ENCODE measurements around the gene DNAAF3.
"Not testable (repeated sequence)": the region's sequence is repeated elsewhere in the genome, so short reads cannot be mapped to it uniquely, and the experiment has no call there.

The DNAAF3 gene

DNA sequence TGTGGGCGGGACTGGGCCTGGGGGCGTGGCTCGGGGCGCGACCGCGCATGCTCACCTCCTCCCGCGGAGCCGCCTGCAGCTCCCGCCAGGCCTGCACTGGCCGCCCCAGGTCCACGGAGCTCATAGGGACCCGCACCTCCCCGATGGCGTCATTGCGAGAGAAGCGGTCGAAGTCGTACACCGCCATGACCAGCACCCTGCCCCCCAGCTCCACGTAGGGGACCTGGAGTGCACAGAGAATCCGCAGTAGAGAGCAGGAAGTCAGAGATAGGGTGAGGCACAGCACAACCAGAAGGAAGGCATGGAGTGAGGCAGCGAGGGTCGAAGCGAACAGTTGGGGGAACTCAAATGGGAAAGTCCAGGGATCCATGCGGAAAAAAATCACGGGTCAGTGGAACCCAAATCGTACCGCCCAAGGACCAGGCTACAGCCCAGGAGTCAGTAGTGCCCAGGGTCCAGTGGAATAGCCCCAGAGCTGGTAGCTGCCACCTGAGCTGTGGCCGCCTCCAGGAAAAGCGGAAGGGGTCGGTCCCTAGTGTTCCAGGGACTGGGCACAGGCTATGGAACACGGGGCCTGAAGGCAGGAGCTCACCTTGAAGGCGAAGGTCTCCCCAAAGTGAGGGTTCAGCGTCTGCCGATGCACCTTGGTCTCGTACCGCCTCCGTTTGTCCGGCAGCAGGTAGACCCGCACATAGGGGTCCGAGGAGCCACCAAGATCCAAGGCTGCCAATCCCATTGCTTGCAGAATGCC, 8.9 kb upstream of the DNAAF3 start:
- no peak for DNase-seq (ENCODE audit: low read depth)

DNA sequence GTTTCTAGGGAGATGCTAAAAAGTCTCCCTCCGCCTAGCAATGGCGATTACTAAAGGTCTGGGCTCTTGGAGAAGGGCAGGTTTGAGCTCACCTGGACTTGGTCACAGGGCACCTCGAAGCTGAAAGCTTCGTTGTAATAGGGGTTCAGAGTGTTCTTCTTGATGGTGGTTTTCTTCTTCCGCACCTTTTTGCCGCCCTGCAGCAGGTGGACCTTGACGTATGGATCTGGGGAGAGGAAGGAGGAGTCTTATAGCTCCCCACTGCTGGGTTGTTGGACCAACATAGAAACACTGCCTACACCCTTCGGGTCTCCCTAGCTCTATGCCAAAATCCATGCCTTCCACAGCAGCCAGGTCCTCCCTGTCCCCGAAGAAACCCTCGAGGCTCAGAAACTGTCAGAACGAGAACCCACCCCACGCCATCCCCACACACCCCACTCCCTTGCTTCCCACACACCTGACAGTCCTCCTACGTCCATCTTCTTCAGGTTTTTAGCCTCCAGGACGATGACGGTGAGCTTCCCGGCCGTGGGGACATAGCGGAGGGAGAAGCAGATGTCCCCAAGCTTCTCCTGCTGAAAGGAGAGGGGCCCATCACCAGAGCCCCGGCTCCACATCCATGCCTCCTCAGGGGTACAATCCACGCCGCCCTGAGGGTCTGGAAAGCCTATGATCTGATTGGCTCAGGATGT, 8.2 kb upstream of the DNAAF3 start:
- DNase-seq (ENCODE audit: low read depth) = no peak

DNA sequence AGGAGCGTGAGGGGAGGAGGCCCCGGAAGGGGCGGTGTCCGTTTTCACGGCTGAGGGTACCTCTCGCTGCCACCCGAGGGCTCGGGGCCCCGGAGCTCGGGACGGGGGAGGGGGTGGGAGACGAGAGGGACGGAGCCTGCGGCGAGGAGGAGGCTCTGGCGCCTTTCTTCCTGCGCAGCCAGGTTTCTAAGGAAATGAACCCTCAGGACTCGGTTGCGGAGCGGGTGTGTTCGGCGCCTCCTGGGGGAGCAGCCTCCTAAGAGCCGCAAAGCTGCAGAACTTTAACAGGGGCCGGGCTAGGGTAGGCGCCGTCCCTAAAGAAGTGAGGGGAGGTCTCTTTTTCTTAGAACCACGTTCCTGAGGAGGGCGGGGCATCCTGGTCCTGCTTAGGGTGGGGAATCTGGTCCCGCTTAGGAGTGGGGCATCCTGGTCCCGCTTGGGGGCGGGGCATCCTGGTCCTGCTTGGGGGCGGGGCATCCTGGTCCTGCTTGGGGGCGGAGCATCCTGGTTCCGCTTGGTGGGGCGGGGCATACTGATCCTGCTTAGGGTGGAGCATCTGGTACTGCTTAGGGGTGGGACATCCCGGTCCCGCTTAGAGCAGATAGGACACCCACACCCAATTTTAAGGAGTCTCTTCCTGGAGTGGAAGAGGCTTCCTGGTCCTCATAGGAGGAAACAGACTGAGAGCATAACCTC, 7.4 kb upstream of the DNAAF3 start:
- DNase-seq (ENCODE audit: low read depth) = no peak

DNA sequence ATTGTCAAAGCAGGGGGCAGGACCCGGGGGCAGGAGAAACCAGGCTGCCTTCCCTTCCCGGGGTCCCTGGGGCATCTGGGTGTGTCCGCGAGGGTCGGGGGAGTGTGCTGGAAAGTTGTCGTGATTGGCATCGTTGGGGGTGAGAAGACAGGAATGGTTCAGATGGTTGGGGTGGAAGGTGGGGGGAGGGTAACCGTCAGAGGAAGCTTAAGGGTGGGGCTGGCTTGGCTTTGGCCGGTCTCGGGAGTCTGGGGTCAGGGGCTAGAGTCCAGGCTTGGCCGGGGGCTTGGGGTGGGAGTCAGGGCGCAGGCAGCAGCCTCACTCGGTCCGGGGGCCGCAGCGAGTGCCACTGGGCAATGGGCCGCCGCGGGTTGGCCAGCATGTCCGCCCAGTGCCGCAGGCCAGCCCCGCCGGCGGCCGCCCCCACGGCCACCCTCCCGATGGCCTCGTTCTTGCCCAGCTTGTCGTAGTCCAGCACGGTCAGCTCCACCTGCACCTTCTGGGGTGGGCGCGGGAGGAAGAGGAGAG, 6.8 kb upstream of the DNAAF3 start:
- DNase-seq (ENCODE audit: low read depth) = no peak

DNA sequence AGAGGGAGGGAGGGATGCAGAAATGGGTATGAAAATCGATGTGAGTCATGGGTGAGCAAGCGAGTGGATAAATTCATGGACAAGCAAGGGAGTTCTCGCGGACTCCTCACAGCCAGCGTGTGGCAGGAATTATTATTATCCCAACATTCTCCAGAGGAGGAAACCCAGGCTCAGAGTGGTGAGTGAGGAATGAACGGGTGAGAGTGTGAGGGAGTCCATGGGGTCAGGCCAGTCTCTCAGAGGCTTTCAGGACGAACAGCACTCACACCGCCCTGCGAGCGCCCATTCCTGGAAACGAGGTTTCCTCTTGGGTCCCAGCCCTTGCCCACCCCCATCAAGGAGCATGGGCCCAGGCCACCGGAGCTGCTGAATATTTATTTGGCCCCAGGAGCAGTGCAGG, 6.3 kb upstream of the DNAAF3 start:
- DNase-seq (ENCODE audit: low read depth) = no peak

DNA sequence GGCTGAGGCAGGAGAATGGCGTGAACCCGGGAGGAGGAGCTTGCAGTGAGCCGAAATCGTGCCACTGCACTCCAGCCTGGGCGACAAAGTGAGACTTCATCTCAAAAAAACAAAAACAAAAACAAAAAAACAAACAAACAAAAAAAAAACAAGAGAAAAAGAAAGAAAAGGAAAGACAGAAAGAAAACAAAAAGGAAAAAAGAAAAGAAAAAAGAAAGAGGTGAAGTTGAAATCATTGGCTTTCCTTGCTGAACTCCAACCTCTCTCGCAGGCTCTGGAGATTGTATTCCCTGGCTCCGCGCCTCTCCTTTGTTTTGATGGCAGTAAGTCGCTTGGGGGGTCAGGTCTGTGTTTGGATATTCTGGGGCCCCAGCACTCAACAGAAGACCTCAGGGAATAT, 5.9 kb upstream of the DNAAF3 start:
- not testable (repeated sequence) for DNase-seq (ENCODE audit: low read depth)

DNA sequence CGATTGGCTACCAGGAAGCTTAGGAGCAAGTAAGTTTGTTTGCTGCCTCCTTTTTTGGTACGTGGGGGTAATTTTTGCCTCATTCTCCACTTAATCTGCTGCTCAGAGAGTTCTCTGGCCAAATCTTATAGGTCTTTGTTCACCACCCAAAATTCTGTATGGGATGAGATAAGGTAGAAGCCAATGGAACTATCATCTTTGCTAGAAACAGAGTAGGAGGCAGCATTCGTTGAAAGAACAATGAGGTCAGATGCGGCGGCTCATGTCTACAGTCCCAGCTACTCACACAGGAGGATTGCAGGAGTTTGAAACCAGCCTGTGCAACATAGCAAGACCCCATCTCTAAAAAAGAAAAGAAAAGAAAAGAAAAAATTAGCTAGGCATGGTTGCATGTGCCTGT, 5.0 kb upstream of the DNAAF3 start:
- no peak for DNase-seq (ENCODE audit: low read depth)

DNA sequence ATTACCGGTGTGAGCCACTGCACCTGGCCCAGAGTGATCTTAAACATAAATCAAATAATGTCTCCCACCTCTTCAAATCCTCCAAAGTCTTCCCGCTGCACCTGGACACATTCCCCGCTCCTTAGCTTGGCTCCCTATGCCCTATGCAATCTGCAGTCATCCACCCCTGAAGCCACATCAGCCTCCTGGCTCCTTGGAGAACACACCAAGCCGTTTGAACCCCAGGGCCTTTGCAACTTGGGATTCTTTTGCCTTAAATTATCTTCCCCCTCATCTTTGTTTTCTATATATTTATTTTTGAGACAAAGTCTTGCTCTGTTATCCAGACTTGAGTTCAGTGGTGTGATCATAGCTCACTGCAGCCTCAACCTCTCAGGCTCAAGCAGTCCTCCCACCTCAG, 2.7 kb upstream of the DNAAF3 start:
- DNase-seq (ENCODE audit: low read depth) = no peak

DNA sequence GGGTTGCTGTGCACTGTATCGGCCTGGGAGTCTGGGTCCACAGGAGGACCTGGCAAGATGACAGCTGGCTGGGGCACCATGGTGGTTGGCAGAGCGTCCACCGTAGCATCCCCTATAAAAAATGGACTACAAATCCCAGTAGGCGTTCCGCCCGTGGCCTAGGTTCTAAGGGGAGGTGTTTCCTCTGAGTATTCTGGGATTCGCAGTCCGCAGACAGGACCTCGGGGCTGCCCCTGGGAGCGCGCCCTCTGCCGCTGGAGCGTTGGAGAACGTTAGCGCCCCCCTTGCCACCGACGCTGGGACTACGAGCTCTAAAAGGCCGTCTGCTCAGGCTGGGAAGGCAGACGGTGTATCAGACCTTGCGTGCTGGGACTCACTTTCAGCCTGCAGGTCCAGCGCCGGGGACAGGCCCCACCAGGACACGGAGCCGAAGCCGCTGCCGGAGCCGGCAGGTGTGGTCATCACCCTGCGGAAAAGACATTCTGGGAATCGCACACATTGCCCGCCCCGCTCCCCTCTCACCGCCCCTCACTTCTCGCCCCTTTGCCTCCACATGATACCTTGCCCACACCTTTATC, 372 bp downstream of the DNAAF3 start:
- DNase-seq (ENCODE audit: low read depth) = peak; percentile 47

DNA sequence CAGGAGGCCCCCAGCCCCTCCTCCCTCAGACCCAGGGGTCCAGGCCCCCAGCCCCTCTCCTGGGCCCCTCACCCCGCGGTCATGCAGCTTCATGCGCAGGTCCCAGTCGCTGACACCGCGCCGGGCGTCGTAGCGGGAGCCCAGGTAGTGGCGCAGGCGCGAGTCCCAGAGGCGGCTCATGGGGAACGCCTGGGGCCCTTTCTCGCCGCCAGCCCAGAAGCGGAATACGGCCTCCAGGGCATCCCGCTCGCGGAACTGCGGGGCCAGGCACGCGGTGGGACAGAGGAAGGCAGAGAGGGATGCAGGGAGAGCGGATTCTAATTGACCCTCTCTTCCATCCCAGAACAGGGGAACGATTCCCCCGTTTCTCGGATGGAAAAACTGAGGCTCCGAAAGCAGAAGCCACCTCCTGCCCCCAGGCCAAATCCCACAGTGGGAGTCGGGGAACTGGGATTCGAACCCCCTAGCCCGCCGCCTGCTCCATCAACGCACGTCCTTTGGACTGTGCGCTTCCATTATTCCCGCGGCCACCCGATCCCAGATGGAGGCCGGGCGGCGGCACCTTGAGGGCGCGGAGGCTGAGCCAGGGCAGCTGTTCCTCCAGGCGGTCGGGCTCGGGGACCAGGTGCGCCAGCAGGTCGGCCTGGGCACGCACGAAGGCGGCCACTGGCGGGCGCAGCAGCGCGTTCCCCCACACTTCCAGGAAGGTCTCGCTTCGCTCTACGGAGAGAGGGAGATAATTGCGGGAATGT, 4.7 kb downstream of the DNAAF3 start:
- DNase-seq (ENCODE audit: low read depth) = no peak

DNA sequence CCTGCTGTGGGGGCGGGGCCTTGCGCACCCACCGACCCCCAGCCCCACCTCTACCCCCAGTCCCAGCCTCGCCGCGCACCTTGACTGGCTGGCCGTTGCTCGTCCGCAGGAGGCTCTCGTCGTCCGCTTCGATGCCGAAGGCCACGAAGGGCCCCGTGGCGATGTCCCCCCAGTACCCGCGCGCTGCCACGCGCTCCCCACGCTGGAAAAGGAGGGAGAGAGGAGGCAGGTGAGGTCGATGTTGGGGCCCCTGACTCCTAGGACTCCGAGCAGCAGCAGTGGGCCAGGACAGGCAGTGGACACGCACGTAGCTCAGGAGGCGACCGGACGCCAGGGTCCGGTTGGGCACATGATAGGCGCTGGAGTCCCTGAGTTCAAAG, 5.4 kb downstream of the DNAAF3 start:
- no peak for DNase-seq (ENCODE audit: low read depth)

DNA sequence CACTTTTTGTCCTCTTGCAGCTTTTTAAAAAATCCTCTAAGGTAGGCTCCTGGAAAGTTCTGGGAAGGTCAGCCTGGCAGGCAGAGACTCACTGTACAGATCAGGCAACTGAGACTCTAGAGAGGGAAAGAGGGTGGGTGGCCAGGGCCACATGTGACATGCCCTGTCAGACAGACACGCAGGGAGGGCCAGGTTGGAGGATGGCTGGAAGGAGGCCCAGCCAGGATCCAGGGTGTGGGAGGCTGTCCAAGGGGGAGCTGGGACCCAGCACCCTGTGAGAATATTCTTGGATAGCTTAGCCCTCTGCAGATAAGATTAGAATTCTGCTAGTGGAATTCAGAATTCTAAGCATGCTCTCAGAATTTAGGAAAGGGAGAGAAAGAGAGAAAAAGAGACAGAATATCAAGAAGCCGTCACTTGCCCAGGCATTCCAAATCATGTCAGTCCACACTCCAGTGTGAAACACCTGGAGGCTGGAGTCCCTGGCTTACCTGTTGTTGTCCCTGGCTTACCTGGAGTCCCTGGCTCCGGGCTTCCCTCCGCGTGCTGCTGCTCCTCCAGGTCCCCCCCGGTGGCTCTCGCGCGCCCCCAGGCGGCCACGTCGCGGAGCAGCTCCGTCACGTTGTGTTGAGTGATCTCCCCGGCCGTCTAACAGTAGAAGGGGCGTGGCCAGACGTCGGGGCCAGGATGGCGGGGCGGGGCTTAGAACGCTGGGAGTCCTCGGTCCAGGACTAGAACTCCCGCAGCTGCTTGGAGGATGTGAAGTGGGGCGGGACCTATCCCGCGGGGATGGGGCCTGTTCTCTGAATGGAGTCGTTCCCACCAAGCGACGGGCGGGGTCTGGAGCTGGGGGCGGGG, 6.1 kb downstream of the DNAAF3 start:
- DNase-seq (ENCODE audit: low read depth) = no peak

DNA sequence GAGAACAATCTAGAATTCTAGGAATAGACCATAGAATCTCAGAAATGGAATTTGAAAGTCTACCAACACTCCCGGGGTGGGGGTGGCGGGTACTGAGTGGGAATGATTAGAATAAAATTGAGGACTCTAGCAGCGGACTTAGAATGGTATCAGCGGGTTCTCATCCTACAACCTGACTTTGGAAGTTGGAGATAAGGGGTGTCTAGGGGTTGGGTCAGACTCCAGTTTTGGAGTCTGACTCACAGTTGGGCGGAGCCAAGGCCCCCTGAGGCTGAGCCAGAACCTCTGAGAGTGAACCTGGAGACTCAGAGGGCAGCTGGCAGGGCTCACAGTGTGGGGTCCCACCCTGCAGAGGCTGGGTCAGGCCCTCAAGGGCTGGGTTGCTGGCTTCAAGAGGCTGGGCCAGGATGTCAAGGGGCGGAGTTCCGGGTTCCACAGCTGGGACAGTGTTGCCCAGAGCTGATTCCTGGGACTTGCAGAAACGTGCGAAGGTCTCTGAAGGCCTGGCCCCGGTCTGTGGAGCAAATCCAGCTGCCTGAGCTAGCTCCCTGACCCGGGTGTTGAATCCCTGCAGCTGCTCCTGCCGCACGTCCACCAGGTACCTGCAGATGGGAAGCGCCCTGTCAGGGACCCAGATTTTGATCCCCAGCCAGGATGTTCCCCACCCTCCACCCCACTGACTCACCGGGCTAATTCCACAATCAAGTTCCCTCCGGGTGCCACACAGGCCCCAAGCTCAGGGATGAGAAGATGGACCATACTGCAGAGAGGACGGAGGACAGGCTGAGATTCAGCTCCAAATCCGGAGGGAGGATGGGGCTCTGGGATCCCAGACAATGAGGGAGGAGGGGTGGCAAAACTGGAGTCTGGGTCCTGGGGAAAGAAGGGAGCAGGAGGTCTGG, 7.3 kb downstream of the DNAAF3 start:
- DNase-seq (ENCODE audit: low read depth) = no peak

DNA sequence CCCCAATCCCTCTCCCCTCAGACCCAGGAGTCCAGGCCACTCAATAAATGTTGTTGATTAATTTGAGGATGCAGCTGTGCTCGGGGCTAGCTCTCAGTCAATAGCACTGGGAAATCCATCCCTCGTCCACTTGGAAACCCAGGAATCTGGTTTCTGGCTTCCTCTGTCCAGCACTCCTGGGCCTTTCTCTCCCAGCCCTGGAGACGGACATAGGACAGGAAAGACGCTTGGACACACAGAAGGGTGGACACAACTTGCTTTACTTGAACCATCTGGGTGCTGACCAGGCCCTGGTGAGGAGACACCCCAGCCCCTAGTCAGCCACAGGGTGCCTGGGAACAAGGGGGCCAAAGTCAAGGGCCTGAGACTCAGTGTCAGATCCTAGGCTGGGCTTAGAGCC, 8.0 kb downstream of the DNAAF3 start:
- no peak for DNase-seq (ENCODE audit: low read depth)

DNA sequence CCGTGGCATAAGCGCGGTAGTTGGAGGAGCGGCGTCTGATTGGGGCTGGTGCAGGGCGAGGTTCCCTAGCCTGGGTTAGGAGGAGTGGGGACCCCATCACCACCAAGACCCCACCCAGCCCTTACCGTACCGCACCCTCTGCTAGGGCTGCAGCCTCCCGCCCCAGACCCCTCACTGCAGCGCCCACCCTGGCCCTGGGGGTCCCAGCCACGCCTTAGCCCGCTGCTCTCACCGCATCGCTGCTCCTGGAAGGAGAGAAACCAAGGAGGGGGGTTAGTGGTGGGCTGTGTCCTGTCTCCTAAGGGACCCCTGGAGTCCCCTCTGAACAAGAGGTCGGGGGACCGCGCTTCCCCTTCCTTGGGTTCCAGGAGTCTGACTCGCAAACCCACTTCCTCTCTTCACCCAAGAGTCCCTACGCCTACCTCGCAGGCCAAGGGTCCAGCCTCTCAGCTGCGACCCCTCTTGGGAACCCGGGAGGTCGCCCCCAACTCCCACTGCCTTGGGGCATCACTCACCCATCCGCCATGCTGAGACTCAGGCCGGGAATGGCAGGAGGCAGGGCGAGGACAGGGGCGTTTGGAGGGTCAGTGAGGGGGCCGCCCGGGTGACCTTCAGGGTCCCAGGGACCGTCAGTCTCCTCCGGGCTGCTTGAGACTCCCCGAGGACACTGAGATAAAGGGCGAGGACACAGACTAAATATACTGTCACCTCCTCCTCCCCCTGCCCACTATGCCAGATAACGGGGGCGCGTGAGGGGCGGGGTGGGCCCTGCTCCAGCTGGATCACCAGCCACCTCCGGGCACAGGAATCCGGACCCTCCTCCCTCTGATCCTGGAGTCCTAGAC, 9.1 kb downstream of the DNAAF3 start, which contains the start of gene TNNI3:
TNNI3 (minus strand) TSS at position 669 of the 845 bp plus-strand sequence; CDS start at position 526, 143 bp downstream.
- DNase-seq (ENCODE audit: low read depth) = no peak

DNA sequence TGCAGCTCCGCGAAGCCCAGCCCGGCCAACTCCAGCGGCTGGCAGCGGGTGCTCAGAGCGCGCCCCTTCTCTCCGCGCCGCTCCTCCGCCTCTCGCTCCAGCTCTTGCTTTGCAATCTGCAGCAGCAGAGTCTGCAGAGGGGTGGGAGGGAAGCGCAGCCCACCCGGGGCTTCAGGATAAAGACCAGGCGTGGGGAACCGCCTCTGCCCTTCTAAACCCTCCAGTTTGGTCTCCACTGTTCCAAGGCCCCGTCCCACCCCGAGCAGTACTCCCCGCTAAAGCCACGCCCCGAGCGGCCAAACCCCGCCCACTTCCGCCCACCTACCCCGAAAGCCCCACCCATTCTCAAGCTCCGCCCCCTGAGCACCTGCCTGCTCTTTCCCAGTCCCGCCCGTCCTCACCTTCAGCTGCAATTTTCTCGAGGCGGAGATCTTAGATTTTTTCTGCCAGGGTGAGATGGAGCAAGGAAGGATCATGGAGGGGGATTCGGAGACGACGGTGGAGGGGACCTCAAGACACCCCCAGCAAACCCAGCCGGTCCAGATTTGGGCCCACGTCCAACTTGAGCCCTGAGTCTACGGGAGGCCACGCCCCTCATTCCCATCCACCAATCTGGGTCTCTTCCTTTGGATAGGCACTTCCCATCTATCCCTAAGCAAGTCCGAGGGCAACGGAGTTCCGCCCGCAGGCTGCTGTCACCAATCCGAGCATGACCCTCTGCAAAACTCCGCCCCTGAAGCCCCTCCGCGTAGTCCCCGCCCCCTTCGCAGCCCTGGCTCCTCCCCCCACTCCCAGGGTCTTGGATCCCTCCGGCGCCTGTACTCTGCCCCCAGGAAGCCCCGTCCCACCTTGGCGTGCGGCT, 10.0 kb downstream of the DNAAF3 start:
- no peak for DNase-seq (ENCODE audit: low read depth)

DNA sequence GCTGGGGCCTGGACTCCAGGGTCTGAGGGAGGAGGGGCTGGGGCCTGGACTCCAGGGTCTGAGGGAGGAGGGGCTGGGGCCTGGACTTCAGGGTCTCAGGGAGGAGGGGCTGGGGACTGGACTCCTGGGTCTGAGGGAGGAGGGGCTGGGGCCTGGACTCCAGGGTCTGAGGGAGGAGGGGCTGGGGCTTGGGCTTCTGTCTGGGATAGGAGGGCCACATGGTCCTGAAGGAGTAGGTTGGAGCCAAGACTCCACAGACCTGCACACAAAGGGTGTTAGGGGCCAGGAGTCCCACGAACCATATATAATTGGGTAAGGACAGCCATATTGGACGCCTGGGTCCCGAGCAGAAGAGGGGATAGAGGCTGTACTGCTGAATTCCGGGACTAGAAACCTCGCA, 10.6 kb downstream of the DNAAF3 start:
- not testable (repeated sequence) for DNase-seq (ENCODE audit: low read depth)

Data from non-pigmented ciliary epithelial cell (primary cell).